Activated CD4-positive, alpha-beta T cell treated with anti-CD3 and anti-CD28 coated beads for 36 hours (primary cell): ENCODE data around the gene TENM4. TPM values are rescaled to one million over a fixed set of nuclear protein-coding genes. Genes with fewer than 3 reads are reported as not detected.
"Not testable (repeated sequence)": the region's sequence is repeated elsewhere in the genome, so short reads cannot be mapped to it uniquely, and the experiment has no call there.

Experiments
- ATAC-seq: fragments of 200-7000 bp; cut with Tn5 transposase; one replicate; pipeline ENCODE4 v1.10.0; 2021; ENCODE audit warnings: mild to moderate bottlenecking, moderate library complexity
- CTCF ChIA-PET: fragments of 350-600 bp; sonication (Branson Sonifier 250); formaldehyde crosslinking; loops from one replicate; lab custom pipeline; 2021; ENCODE audit warnings: antibody characterized with exemption; lab: Charles Lee
- POLR2A ChIA-PET: fragments of 350-600 bp; sonication (Branson Sonifier 250); formaldehyde crosslinking; loops from one replicate; lab custom pipeline; 2021; ENCODE audit warnings: antibody characterized with exemption, inconsistent platforms; lab: Charles Lee
- DNase-seq: peaks from one replicate; pipeline ENCODE4 v3.0.0-alpha.2; 2020
- H3K27ac Mint-ChIP-seq: one replicate; pipeline ENCODE4 v1.8.0; 2021; ENCODE audit warnings: mixed read lengths
- H3K27me3 Mint-ChIP-seq: one replicate; pipeline ENCODE4 v1.8.0; 2021; ENCODE audit warnings: mixed read lengths
- H3K36me3 Mint-ChIP-seq: one replicate; pipeline ENCODE4 v1.8.0; 2021; ENCODE audit warnings: low read depth, mixed read lengths
- H3K4me1 Mint-ChIP-seq: one replicate; pipeline ENCODE4 v1.8.0; 2021; ENCODE audit warnings: mixed read lengths
- H3K4me3 Mint-ChIP-seq: one replicate; pipeline ENCODE4 v1.8.0; 2021; ENCODE audit warnings: mild to moderate bottlenecking, moderate library complexity, mixed read lengths
- H3K9me3 Mint-ChIP-seq: one replicate; pipeline ENCODE4 v1.8.0; 2021; ENCODE audit warnings: low read depth, mixed read lengths
- intact Hi-C, 2 experiments: fragments of 100-400 bp; cut with DNase I in 1 of 2; cut with micrococcal nuclease in 1 of 2; formaldehyde crosslinking; loops; one replicate each; pipeline versions ENCODE4 v1.14.2 to v1.15.1; 2022 to 2024; cut with DNase I, micrococcal nuclease
- total RNA-seq, 2 experiments: library from RNA; stranded (reverse); gene quantifications; one replicate each; pipeline ENCODE4 v1.2.3, GENCODE V29; 2021

TENM4 gene
- total RNA-seq, 2 experiments from 2014 or later: not detected

- ATAC-seq: no peak
These were observed 242.5 kb downstream of the TENM4 start for GRCh38 chr11:79198203-79198897.

GRCh38 chr11:79196950-79197349 lies 243.9 kb downstream of the TENM4 start:
- H3K4me1 Mint-ChIP-seq: peaks cover 4% of the 10 kb centered on the region
- ATAC-seq (no peak), DNase-seq (no peak)
- POLR2A ChIA-PET: no interaction called here
- H3K4me3 Mint-ChIP-seq: no peak overlapping the region
- CTCF ChIA-PET: no interaction called here
- no peaks in the 10 kb centered on the region for H3K36me3 Mint-ChIP-seq
- H3K9me3 Mint-ChIP-seq: peaks cover 2% of the 10 kb centered on the region
- peaks cover 6% of the 10 kb centered on the region for H3K27me3 Mint-ChIP-seq
- intact Hi-C loops: no loop called here
- no peak overlapping the region for H3K27ac Mint-ChIP-seq

More at GRCh38 chr11:79198203-79198897, 242.5 kb downstream of the TENM4 start:
- ChIA-PET POLR2A (no interaction called here), CTCF (no interaction called here)
- peaks cover 6% of the 10 kb centered on the region for H3K27me3 Mint-ChIP-seq
- no peaks in the 10 kb centered on the region for H3K36me3 Mint-ChIP-seq
- no peak for DNase-seq
- intact Hi-C loops: no loop called here
- peaks cover 4% of the 10 kb centered on the region for H3K4me1 Mint-ChIP-seq
- no peak overlapping the region for H3K4me3 Mint-ChIP-seq
- peaks cover 2% of the 10 kb centered on the region for H3K9me3 Mint-ChIP-seq
- H3K27ac Mint-ChIP-seq: no peak overlapping the region

GRCh38 chr11:79195209-79195608 lies 245.6 kb downstream of the TENM4 start:
- Mint-ChIP-seq H3K27me3 (peaks cover 2% of the 10 kb centered on the region), H3K27ac (no peak overlapping the region), H3K9me3 (peaks cover 2% of the 10 kb centered on the region), H3K4me3 (no peak overlapping the region), H3K4me1 (no peaks in the 10 kb centered on the region), H3K36me3 (no peaks in the 10 kb centered on the region)
- ChIA-PET POLR2A (no interaction called here), CTCF (interaction anchor here (0.7 kb wide), 1 partner anchor 65 kb away, joined by 3 read pairs; no protein-coding TSS in a partner anchor)
- DNase-seq (no peak), ATAC-seq (no peak)
- intact Hi-C loops: no loop called here

- Mint-ChIP-seq H3K4me3 (no peak overlapping the region), H3K36me3 (no peaks in the 10 kb centered on the region), H3K9me3 (peaks cover 2% of the 10 kb centered on the region), H3K27ac (no peak overlapping the region), H3K4me1 (no peaks in the 10 kb centered on the region), H3K27me3 (peaks cover under 1% of the 10 kb centered on the region)
- CTCF ChIA-PET: no interaction called here
- DNase-seq (no peak), ATAC-seq (no peak)
- POLR2A ChIA-PET: no interaction called here
- intact Hi-C loops: no loop called here
These were observed 247.0 kb downstream of the TENM4 start for GRCh38 chr11:79193663-79194310.

- no peaks in the 10 kb centered on the region for H3K4me1 Mint-ChIP-seq
- ChIA-PET CTCF (no interaction called here), POLR2A (no interaction called here)
- H3K4me3 Mint-ChIP-seq: no peak overlapping the region
- H3K27me3 Mint-ChIP-seq: no peaks in the 10 kb centered on the region
- ATAC-seq: no peak
- H3K36me3 Mint-ChIP-seq: no peaks in the 10 kb centered on the region
- DNase-seq: no peak
- peaks cover 2% of the 10 kb centered on the region for H3K9me3 Mint-ChIP-seq
- intact Hi-C loops: no loop called here
- H3K27ac Mint-ChIP-seq: no peak overlapping the region
These were observed 248.0 kb downstream of the TENM4 start for GRCh38 chr11:79192836-79193235.

- H3K27me3 Mint-ChIP-seq, POLR2A ChIA-PET, H3K27ac Mint-ChIP-seq, H3K36me3 Mint-ChIP-seq, CTCF ChIA-PET, intact Hi-C loops, H3K4me1 Mint-ChIP-seq, H3K4me3 Mint-ChIP-seq, DNase-seq, ATAC-seq, H3K9me3 Mint-ChIP-seq: not testable (repeated sequence)
These were observed 249.1 kb downstream of the TENM4 start for GRCh38 chr11:79191716-79192115.

GRCh38 chr11:79190553-79190952 lies 250.3 kb downstream of the TENM4 start:
- ATAC-seq, intact Hi-C loops, H3K27me3 Mint-ChIP-seq, H3K4me1 Mint-ChIP-seq, CTCF ChIA-PET, H3K9me3 Mint-ChIP-seq, DNase-seq, H3K4me3 Mint-ChIP-seq, POLR2A ChIA-PET, H3K36me3 Mint-ChIP-seq, H3K27ac Mint-ChIP-seq: not testable (repeated sequence)

- H3K4me1 Mint-ChIP-seq: no peaks in the 10 kb centered on the region
- no peaks in the 10 kb centered on the region for H3K27me3 Mint-ChIP-seq
- ChIA-PET CTCF (no interaction called here), POLR2A (interaction anchor here (0.6 kb wide), 1 partner anchor 1330 kb away, joined by 4 read pairs; no protein-coding TSS in a partner anchor)
- no peak for DNase-seq
- ATAC-seq: no peak
- no peak overlapping the region for H3K4me3 Mint-ChIP-seq
- peaks cover 2% of the 10 kb centered on the region for H3K9me3 Mint-ChIP-seq
- H3K27ac Mint-ChIP-seq: no peak overlapping the region
- intact Hi-C loops: no loop called here
- H3K36me3 Mint-ChIP-seq: no peaks in the 10 kb centered on the region
These were observed 251.2 kb downstream of the TENM4 start for GRCh38 chr11:79189601-79190000.

GRCh38 chr11:79189055-79189454 lies 251.8 kb downstream of the TENM4 start:
- POLR2A ChIA-PET: no interaction called here
- no peaks in the 10 kb centered on the region for H3K9me3 Mint-ChIP-seq
- H3K27me3 Mint-ChIP-seq: peaks cover under 1% of the 10 kb centered on the region
- H3K36me3 Mint-ChIP-seq: no peaks in the 10 kb centered on the region
- ATAC-seq (no peak), DNase-seq (no peak)
- no peaks in the 10 kb centered on the region for H3K4me1 Mint-ChIP-seq
- CTCF ChIA-PET: no interaction called here
- intact Hi-C loops: no loop called here
- H3K4me3 Mint-ChIP-seq: no peak overlapping the region
- no peak overlapping the region for H3K27ac Mint-ChIP-seq

- ChIA-PET POLR2A (no interaction called here), CTCF (no interaction called here)
- no peak overlapping the region for H3K27ac Mint-ChIP-seq
- no peaks in the 10 kb centered on the region for H3K9me3 Mint-ChIP-seq
- H3K27me3 Mint-ChIP-seq: peaks cover 2% of the 10 kb centered on the region
- no peak overlapping the region for H3K4me3 Mint-ChIP-seq
- intact Hi-C loops: no loop called here
- DNase-seq (no peak), ATAC-seq (no peak)
- H3K4me1 Mint-ChIP-seq: no peaks in the 10 kb centered on the region
- no peaks in the 10 kb centered on the region for H3K36me3 Mint-ChIP-seq
These were observed 254.2 kb downstream of the TENM4 start for GRCh38 chr11:79186669-79187068.

- CTCF ChIA-PET: no interaction called here
- no peak overlapping the region for H3K4me3 Mint-ChIP-seq
- no peak overlapping the region for H3K27ac Mint-ChIP-seq
- POLR2A ChIA-PET: no interaction called here
- no peaks in the 10 kb centered on the region for H3K36me3 Mint-ChIP-seq
- H3K27me3 Mint-ChIP-seq: peaks cover 2% of the 10 kb centered on the region
- ATAC-seq: no peak
- H3K9me3 Mint-ChIP-seq: no peaks in the 10 kb centered on the region
- no peak for DNase-seq
- intact Hi-C loops: no loop called here
- no peaks in the 10 kb centered on the region for H3K4me1 Mint-ChIP-seq
These were observed 255.5 kb downstream of the TENM4 start for GRCh38 chr11:79185351-79185750.

- intact Hi-C loops: no loop called here
- no peak for DNase-seq
- H3K27me3 Mint-ChIP-seq: peaks cover 3% of the 10 kb centered on the region
- H3K27ac Mint-ChIP-seq: no peak overlapping the region
- H3K4me3 Mint-ChIP-seq: no peak overlapping the region
- no peaks in the 10 kb centered on the region for H3K4me1 Mint-ChIP-seq
- ChIA-PET POLR2A (no interaction called here), CTCF (no interaction called here)
- ATAC-seq: no peak
- no peaks in the 10 kb centered on the region for H3K9me3 Mint-ChIP-seq
- H3K36me3 Mint-ChIP-seq: no peaks in the 10 kb centered on the region
These were observed 256.5 kb downstream of the TENM4 start for GRCh38 chr11:79184285-79184684.
